Tibial artery (tissue), 4 donors: Measurements from ENCODE around the gene GSG1L.

ENCODE experiments used
- DNase-seq, 2 donors: peaks; one replicate each; pipeline ENCODE4 v3.0.0-alpha.2; 2019
- H3K27ac ChIP-seq, 2 donors: fragments of 200-600 bp; sonication (generic) in 1 of 2; 1 replicate in 1 of 2; 2 replicates in 1 of 2; pipeline ENCODE4 v1.5.1; 2018 to 2019; ENCODE audit warnings: mild to moderate bottlenecking in 1 of 2
- H3K27me3 ChIP-seq, 2 donors: fragments of 200-600 bp; sonication (generic) in 1 of 2; one replicate each; pipeline versions ENCODE4 v1.5.1 to v1.6.0; 2016 to 2019
- H3K36me3 ChIP-seq, 3 donors: fragments of 200-600 bp; sonication (generic) in 2 of 3; one replicate each; pipeline ENCODE4 v1.5.1; 2016 to 2019; ENCODE audit warnings: mild to moderate bottlenecking in 2 of 3
- H3K4me1 ChIP-seq, 4 donors: fragments of 200-600 bp; sonication (generic) in 2 of 4; 1 replicate in 3 of 4; 2 replicates in 1 of 4; pipeline ENCODE4 v1.5.1; 2016 to 2019
- H3K4me3 ChIP-seq, 2 donors: fragments of 200-600 bp; sonication (generic) in 1 of 2; 1 replicate in 1 of 2; 2 replicates in 1 of 2; pipeline ENCODE4 v1.5.1; 2018 to 2019; ENCODE audit warnings: mild to moderate bottlenecking in 2 of 2
- H3K9me3 ChIP-seq, 3 donors: fragments of 200-600 bp; sonication (generic) in 1 of 3; one replicate each; pipeline ENCODE4 v1.5.1; 2016 to 2019
- CTCF ChIP-seq, 2 experiments: fragments of 200-600 bp in 1 of 2; fragments of 450-650 bp in 1 of 2; IDR thresholded peaks; one replicate each; pipeline ENCODE4 v1.5.1; 2017 to 2019; ENCODE audit warnings: antibody characterized with exemption in 2 of 2, mild to moderate bottlenecking in 1 of 2, moderate library complexity in 1 of 2
- intact Hi-C: fragments of 100-400 bp; cut with DNase I; formaldehyde crosslinking; loops from one replicate; pipeline ENCODE4 v1.15.0; 2023; ENCODE audit warnings: low total_unique reads

The GSG1L gene

GRCh38 chr16:28027055-28027454, 36.5 kb downstream of the GSG1L start:
- H3K9me3 ChIP-seq, result no peaks in the 10 kb centered on the region
- H3K27me3 ChIP-seq, result no peaks in the 10 kb centered on the region
- TF ChIP-seq CTCF (IDR thresholded peaks at IDR 0.05), result no peak
- H3K4me3 ChIP-seq, result no peak overlapping the region
- H3K36me3 ChIP-seq, result no peaks in the 10 kb centered on the region
- H3K27ac ChIP-seq, result no peak overlapping the region
- intact Hi-C loops, result no loop called here
- no peak for DNase-seq
- H3K4me1 ChIP-seq, result no peaks in the 10 kb centered on the region

- Histone ChIP-seq H3K4me3 (no peak overlapping the region), H3K27me3 (no peaks in the 10 kb centered on the region), H3K4me1 (no peaks in the 10 kb centered on the region), H3K36me3 (no peaks in the 10 kb centered on the region), H3K9me3 (peaks cover 0 to 7% (median 2%) of the 10 kb centered on the region in 3 donors), H3K27ac (no peak overlapping the region)
- intact Hi-C loops, result no loop called here
- no peak for DNase-seq
- no peak for TF ChIP-seq CTCF (IDR thresholded peaks at IDR 0.05)
These were observed 37.9 kb downstream of the GSG1L start for GRCh38 chr16:28025631-28026030.

- H3K4me1 ChIP-seq, result no peaks in the 10 kb centered on the region
- intact Hi-C loops, result no loop called here
These were observed 44.3 kb downstream of the GSG1L start for GRCh38 chr16:28019218-28019617.

GRCh38 chr16:28014851-28015250, 48.7 kb downstream of the GSG1L start:
- H3K4me3 ChIP-seq, result no peak overlapping the region
- no peak for TF ChIP-seq CTCF (IDR thresholded peaks at IDR 0.05)

More at GRCh38 chr16:28019218-28019617, 44.3 kb downstream of the GSG1L start:
- DNase-seq, result no peak
- H3K27me3 ChIP-seq, result no peaks in the 10 kb centered on the region
- H3K36me3 ChIP-seq, result no peaks in the 10 kb centered on the region
- H3K27ac ChIP-seq, result no peak overlapping the region
- TF ChIP-seq CTCF (IDR thresholded peaks at IDR 0.05), result no peak
- H3K4me3 ChIP-seq, result no peak overlapping the region
- H3K9me3 ChIP-seq, result peaks cover 0 to 22% (median 8%) of the 10 kb centered on the region in 3 donors

GRCh38 chr16:28013878-28014277, 49.6 kb downstream of the GSG1L start:
- Histone ChIP-seq H3K27me3 (no peaks in the 10 kb centered on the region), H3K27ac (no peak overlapping the region), H3K9me3 (peaks cover 0 to 9% (median 0%) of the 10 kb centered on the region in 3 donors), H3K4me1 (no peaks in the 10 kb centered on the region), H3K36me3 (no peaks in the 10 kb centered on the region), H3K4me3 (no peak overlapping the region)
- intact Hi-C loops, result no loop called here
- no peak for DNase-seq
- no peak for TF ChIP-seq CTCF (IDR thresholded peaks at IDR 0.05)

More at GRCh38 chr16:28014851-28015250, 48.7 kb downstream of the GSG1L start:
- intact Hi-C loops, result no loop called here
- H3K36me3 ChIP-seq, result no peaks in the 10 kb centered on the region
- no peak for DNase-seq
- no peaks in the 10 kb centered on the region for H3K4me1 ChIP-seq
- H3K9me3 ChIP-seq, result peaks cover 0 to 9% (median 0%) of the 10 kb centered on the region in 3 donors
- H3K27me3 ChIP-seq, result no peaks in the 10 kb centered on the region
- H3K27ac ChIP-seq, result no peak overlapping the region

GRCh38 chr16:28013392-28013791, 50.1 kb downstream of the GSG1L start:
- intact Hi-C loops, result no loop called here
- no peak overlapping the region for H3K4me3 ChIP-seq
- no peaks in the 10 kb centered on the region for H3K27me3 ChIP-seq
- no peak overlapping the region for H3K27ac ChIP-seq
- no peak for DNase-seq
- H3K36me3 ChIP-seq, result no peaks in the 10 kb centered on the region
- TF ChIP-seq CTCF (IDR thresholded peaks at IDR 0.05), result no peak
- no peaks in the 10 kb centered on the region for H3K4me1 ChIP-seq
- H3K9me3 ChIP-seq, result peaks cover 0 to 4% (median 0%) of the 10 kb centered on the region in 3 donors
